HG03521 (cell line): ENCODE measurements around the gene UNC13D.

ENCODE experiments used
- ATAC-seq: cut with Tn5 transposase; IDR thresholded peaks from one replicate; pipeline ENCODE4 v1.9.1; 2021; ENCODE audit warnings: mild to moderate bottlenecking, moderate library complexity; ENCODE audit not compliant: unreplicated experiment

The UNC13D gene

DNA sequence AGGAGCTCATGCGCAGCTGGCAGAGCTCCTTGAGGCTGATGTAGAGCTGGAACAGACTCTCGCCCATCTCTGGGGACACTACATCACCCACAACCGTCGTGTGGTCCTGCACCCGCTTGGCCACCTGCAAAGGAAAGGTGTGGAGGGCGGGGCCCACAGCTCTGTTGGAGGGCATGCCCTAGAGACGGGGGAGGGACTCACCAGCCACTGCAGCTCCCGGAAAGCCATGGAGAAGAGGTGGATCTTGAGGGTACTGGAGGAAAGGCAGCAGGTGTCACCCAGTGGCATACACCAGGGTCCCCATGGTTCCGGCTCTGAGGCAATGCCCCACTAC, 8.6 kb downstream of the UNC13D start:
- no peak for ATAC-seq

DNA sequence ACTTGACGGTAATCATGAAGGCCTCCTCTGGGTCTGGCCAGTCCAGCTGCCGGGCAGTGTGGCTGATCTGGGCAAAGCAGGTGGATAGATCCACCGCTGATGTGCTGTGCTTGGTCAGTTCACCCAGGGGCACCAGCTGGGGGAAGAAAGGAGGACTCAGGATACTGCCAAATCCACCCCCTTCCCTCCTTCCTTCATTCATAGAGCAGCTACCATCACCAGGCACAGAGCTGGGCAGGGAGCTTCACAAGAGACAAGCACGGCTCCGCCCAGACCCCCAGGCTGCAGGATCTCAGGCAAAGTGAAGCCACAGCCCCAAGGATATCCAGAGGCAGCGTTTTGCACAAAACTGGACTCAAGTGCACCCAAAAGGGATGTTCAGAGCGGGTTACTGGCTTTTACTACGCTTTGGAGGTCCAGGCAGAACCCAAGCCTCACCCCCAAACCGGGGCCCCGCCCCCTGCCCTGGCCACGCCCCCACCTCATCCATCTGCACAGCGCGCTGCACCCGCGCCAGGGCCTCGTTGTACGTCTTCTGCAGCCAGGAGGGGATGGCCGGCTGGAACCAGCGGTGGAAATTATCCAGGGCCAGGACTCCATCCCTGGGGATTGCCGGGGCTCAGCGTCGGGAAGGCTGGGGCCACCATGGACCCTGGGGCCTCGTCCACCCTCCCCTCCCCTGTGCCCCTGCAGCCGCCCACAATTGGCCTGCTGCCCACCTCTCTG, 9.1 kb downstream of the UNC13D start:
- no peak for ATAC-seq

DNA sequence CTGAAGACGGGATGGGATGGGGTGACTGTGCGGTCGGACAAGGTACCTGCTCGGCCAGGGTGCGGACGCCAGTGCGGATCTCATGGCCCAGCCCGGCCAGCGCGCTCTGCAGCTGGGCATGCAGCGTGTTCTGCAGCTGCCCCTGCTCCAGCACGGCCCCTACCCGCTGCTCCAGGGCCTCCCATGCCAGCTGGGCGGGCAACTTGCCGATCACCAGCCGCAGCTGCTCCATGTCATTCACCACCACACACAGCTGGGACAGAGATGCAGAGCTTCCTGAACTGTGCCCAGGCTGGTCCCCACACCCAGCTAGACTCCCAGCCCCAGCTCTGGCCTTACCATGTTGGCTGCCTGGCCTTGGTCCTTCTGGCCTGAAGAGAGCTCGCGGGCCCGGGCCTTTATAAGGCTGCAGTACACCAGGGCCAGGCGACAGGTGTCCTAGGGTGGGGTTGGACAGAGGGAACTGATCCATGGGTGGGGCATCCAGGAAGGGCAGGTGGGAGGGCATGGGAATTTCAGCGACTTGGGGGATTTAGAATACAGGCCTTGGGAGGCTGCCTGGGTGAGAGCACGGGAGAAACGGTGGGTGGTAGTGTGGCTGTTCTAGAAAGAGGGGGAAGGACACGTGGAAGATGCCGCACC, 9.8 kb downstream of the UNC13D start:
- ATAC-seq: no peak

DNA sequence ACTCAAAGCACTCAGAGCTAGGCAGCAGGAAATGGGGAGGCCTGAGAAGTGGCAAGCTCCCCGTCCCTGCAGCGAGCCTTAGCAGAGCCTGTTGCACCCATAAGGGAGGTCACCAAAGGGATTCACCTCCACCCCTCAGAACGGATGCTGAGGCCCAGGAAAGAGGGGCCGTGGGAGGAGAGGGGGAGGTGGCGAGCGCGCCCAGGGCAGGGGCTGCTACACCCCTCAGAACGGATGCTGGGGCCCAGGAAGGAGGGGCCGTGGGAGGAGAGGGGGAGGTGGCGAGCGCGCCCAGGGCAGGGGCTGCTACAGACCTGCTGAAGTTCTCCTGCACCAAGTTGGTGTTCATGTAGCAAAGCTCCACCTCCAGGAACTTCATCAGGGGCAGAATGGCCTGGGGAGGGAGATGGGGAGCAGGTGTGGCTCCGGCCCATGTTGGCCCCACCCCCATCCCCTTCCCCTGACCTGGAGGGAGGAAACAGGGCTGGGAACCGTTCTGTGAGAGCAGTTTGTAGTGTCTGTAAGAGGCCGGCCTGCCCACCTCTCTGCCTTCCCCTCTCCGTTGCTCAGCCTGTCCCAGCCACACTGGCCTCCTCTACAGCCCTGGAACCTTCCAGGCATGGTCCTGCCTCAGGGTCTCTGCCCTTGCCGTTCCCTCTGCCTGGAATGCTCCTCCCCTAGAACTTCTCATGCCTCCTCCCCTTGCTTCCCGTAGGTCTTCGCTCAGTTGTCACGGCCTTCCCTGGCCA, 11.4 kb downstream of the UNC13D start:
- no peak for ATAC-seq

DNA sequence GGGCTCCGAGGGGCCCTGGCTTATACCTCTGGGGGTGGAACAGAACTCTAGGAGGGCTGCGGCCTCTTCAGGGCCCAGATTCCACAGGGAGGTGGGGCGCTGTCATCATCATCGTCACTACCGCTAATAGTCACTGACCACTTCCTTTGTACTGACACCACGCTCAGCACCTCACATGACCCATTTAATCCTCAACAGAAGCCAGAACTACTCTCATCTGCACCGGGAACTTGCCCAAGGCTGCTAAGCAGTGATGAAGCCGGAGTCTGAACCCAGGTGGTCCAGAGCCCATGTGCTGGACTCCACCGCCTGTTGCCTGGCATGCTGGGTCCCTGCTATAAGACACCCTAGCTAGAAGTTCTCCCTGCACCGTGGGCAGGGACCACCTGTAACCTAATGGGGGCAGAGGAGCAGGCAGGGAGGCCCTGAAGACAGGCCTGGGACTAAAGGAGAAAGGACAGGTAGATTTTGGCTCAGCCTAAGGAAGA, 12.0 kb downstream of the UNC13D start:
- ATAC-seq: no peak

DNA sequence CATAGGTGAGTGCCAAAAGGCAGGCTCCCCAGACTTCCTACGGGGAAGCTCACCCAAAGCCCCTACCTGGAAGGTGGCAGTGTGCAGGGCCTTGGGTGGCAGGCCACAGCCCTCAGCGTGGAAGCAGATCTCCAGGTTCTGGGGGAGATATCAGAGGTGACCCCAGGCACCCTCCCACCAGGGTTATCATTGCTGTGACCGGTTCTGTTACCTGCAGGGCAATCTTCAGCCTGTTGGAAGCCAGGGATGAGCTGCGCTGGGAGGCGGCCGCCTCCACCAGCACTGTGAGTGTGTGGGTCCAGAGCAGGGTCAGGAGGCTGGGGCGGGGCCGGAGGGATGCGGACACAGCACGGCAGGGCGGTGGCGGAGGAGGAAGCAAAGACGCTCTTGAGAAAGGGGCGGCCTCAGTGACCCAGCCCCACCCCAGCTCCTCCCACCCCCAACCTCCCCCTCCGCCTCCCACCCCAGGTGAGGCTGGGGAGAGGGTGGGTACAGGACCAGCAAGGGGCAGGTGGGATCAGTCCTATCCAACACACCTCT, 13.1 kb downstream of the UNC13D start:
- ATAC-seq: no peak

DNA sequence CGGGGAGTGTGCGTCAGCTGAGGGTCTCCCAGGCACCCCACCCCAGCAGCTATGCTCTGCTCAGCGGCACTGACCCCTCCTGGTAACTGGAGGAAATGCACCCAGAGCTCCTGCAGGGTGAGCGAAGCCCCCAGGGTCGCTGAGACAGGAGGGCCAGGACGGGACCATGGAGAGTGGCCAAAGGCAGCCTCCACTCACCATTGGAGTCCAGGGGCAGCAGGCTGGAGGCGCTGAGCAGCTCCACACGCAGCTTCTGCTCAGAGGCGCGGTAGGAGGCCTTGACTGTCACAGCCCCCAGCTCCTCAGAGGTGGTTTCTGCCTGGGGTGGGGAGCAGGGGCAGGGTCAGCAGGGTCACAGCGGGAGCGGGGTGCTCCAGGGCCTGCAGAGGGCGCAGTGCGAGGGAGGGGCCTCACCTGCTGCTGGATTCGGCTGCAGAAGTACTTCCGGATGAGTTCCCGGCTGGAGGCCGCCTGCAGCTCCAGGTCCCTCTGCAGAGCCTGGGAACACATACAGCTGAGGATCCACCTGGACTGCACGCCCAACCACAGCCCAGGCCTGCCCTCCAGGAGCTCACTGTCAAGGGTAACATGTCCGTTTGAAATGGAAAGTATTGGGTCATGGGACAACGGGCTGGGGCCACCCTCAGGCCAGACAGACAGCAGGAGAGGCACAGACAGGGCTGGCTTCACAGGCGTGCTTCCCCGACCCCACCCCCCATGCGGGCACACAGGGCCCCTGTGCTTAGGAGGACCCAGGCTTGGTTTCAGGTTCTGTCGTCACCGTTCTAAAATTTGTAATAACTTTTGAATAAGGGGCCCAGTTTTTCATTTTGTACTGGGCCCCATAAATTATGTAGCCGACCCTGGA, 13.8 kb downstream of the UNC13D start:
- ATAC-seq: no peak

DNA sequence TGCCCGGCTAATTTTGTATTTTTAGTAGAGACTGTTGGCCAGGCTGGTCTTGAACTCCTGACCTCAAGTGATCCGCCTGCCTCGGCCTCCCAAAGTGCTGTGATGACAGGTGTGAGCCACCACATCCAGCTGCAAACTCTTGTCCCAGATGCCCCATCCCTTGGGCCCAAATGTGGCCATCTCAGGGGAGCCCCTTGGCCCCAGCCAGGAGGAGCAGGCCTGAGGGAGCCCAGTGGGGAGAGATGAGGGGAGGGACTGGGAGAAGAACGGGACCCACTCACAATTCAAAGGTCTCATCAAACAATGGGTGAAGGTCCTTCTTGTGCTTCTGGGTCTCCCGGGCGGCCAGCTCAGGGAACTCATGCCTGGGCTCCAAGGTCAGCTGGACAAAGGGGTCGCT, 14.5 kb downstream of the UNC13D start:
- ATAC-seq: no peak

DNA sequence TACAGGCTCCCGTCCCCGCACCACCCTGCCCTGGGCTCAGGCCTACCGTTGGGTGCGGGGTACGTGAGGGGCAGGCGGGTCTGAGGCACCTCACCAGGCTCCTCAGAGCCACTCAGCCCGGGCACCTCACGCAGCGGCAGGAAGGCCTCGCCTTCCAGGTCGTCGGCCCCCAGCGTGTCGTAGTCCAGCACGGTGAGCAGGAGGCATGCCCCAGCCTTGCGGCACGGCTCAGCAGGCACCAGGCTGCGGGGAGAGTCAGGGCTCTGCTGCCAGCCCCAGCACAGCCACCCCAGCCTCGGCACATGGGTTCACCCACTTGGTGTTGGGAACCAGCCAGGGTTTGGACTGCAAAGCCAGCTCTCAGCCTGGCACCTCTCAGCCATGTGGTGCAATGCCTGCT, 15.5 kb downstream of the UNC13D start:
- ATAC-seq: no peak

DNA sequence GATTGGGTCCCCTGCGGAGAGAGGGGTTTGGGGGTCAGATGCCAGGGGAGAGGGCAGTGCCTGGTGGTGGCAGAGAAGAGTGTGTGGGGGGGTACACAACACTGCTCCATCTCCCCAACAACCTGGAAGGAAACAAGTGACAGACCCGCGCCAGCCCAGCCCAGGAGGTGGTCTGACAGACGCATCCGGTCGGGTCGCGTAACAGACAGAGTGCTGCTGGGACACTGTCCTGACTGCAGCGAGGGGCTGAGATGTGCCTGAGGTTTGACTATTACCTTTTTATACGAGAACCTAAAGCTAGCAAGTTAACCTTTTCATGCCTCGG, 16.2 kb downstream of the UNC13D start:
- ATAC-seq: no peak

DNA sequence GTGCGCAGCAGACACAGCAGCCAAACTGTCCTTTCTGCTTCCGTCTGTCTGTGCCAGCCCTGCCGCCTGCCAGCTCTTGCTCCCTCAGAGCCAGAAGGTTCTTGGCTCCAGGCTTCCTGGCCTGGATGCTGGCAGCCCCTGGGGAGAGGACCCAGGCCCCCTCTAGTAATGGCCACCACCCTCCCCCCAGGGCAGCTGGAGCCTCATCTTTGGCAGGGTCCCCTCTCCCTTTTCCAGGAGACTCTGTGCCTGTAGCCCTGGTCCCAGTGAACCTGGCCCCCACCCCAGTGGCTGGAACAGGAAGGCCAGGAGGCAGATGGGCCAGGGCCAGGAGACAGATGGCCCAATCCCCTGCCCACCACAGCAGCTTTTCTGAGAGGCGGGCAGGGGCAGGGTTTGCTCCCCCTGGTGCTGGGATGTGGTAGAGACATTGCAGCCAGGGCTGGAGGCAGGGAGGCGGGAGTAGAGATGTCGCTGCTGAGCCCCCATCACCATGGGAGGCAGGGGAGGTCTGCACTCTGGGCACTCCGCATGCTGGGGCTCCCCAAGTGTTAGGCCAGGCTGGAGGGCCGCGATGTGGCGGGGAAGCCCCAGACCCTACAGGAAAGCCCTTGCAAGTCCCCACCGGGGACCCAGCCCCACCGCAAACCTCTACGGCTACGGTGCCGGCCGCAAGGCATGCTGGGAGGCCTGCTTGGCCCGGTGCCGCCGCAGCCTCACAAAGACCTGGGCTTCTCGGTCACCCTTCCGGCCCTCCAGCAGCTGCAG, 16.7 kb downstream of the UNC13D start:
- no peak for ATAC-seq

DNA sequence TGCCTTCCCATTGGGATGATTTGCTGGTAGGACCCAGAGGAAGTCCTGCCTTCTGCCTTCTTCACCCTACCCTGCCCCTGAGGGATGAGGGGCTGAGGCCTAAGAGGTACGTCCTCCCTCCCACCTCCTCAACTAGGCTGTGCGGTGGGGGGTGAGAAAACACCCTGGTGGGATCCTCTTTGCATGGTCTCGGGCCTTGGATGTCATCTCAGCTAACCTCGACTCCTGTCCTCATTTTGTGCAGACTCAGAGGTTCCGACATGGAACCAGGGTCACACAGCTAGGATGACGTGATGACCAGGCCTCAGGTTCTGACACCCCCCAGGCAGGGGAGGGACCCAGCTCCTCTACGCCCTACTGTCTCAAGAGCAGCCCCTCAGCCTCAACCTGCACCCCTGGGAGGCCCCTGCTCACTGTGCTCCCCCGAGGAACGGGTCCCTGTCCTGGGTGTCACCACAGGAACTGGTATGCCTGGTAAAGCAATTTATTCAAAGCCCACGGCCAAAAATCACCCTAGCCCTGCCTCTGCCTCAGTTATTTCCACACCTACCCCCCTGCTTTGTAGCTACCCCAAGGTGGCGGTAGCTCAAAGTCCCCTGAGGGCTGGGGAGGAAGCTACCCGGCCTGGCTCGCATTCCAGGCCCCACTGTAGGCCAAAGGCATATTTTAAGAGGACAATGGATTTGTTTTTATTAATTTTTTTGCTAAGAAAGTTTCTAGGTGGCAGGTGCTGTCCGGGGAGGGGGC, 17.5 kb downstream of the UNC13D start:
- no peak for ATAC-seq

DNA sequence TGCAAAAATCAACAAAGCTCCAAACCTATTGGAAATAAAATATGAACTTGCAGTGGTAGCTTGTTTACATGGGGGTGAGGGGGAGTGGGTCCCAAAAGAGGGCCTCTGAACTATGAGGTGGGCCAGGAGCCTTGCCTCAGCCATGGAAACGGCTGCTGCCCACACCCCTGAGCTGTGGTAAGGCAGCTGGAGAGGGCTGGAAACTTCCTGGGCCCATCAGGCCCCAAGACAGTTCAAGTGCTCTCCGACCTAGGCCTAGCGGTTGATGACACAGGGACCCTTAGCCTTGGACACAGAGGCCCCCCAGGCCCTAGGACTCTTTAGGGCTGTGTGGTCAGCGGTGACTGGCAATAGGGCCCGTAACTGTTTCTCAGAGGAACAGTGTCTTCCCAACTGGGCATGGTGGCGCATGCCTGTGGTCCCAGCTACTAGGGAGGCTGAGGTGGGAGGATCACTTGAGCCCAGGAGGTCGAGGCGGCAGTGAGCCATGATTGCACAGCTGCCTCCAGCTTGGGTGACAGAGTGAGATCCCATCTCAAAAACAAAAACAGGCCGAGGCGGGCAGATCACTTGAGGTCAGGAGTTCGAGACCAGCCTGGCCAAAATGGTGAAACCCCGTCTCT, 18.3 kb downstream of the UNC13D start:
- no peak for ATAC-seq

DNA sequence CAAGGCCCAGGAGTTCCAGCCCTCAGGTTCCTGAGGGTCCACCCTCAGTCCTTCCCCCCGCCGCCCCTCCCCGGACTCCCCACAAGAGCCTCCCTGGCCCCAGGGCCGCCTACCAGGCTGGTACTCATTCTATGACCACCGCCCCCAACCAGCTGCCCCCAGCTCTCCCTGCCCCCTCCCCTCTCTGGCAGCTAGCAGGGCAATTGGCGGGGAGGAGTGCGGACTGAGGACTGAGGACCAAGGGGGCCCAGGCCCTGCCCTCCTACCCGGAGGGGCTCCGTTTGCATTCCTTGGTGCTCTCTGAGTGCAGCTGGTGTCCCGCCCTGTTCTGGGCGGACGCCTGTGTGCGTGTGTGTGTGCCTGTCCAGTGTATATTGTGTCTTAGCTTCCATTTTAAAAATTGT, 19.1 kb downstream of the UNC13D start:
- ATAC-seq: no peak

DNA sequence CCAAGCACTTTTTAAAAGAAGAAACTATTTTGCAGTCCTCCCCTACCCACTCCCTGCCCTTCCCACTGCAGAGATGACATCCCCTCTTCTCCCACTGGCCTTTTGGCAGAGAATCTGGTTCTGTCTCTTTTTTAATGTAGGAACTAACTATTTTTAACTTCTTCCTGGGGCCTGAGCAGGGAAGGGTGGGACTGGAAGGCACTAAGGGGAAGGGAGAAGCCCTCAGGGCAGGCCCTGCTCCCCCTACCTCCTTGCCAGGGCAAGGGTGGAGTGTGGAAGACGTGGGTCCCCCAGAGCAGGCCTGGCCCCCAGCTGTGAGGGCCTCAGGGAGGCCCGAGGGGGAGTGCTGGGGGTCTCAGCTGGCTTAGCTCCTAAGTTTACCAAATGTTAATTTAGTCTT, 19.5 kb downstream of the UNC13D start:
- ATAC-seq: no peak

DNA sequence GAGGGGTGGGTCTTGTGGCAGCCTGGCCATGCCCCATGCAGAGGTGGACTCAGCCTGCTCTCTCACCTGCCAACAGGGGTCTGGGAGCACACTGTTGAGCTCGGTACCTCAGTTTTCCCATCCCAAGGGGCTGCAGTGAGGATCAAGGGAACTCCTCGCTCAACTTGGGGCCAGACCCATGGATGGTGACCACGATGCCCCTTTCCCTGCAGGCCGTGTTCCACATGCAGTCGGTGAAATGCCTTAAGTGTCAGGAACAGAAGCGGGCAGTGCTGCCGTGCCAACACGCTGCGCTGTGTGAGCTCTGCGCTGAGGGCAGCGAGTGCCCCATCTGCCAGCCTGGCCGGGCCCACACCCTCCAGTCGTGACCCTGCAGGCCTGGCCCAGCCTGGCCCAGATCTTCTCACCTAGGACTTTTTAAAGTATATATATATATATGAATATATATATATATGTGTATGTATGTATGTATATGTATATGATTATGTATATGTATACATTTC, 20.1 kb downstream of the UNC13D start:
- no peak for ATAC-seq

DNA sequence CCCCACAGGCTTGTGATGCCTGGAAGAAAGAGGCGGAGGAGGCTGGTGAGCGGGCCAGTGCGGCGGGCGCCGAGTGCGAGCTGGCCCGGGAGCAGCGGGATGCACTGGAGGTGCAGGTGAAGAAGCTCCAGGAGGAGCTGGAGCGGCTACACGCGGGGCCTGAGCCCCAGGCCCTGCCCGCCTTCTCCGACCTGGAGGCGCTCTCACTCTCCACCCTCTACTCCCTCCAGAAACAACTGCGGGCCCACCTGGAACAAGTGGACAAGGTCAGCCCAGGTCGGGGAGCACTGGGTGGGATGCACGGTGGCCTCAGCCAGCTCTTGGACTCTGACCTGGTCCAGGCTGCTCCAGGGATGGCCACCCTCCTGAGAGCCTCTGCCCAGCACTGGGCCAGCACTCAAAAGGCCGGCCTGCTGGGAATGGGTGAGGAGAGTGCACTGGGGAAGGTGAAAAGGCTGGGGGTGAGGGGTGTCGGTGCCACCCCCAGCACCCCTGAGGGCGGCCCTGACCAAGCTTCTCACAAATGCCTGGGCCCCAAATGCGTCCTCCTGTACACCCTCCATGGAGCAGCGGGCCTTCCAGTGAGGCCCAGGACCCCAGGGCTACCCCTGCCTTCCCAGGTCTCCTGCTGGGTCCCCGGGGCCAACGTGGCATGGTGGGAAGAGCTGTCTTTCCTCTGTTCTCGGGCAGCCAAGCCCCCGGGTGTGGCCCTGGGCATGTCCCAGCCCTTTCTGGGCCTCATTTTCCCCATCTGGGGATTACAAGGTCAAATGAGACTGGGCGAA, 20.8 kb downstream of the UNC13D start:
- no peak for ATAC-seq

DNA sequence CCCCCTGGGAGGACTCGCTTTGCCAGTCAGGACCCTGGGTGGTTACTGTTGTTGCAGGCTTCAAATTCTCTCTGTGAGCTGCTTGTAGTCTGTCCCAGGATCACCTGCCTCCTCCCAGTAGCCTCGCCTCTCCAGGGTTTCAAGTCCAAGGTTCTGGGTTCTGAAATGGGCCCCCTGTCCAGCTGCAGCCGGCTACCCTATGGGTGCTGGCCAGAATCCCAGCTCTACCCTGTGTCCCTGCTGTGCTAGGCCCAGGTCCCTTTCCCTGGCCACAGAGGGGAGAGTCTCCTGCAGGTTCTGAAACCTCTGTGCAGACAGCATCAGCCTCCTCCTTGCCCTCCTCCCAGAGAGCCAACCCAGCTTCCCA, 21.4 kb downstream of the UNC13D start:
- no peak for ATAC-seq
